ENCODE measurements around the gene GRID2IP.

DNA sequence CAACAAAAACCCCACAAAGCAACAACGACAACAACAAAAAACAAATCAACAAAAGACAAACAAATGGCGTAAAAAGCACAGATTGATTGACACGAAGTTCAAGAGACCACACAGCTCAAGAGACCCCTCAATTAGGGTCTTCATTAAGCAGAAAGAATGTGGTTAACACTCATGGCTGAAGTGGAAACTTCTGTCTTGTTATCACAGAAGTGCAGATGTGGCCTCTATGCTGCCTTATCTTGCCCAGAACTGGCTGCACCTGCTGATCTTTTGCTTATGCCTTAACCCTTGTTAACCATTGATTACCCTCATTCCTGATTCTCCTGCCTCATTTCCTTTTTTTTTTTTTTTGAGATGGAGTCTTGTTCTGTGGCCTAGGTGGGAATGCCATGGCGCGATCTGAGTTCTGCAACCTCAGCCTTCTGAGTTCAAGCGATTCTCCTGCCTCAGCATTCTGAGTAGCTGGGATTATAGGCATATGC is 100.0 kb downstream of the GRID2IP start:
- no peak for TF ChIP-seq POLR2A (IDR thresholded peaks at IDR 0.05)
- TF ChIP-seq POLR2AphosphoS5 (IDR thresholded peaks at IDR 0.05), result no peak
- TF ChIP-seq, protein P1, sequence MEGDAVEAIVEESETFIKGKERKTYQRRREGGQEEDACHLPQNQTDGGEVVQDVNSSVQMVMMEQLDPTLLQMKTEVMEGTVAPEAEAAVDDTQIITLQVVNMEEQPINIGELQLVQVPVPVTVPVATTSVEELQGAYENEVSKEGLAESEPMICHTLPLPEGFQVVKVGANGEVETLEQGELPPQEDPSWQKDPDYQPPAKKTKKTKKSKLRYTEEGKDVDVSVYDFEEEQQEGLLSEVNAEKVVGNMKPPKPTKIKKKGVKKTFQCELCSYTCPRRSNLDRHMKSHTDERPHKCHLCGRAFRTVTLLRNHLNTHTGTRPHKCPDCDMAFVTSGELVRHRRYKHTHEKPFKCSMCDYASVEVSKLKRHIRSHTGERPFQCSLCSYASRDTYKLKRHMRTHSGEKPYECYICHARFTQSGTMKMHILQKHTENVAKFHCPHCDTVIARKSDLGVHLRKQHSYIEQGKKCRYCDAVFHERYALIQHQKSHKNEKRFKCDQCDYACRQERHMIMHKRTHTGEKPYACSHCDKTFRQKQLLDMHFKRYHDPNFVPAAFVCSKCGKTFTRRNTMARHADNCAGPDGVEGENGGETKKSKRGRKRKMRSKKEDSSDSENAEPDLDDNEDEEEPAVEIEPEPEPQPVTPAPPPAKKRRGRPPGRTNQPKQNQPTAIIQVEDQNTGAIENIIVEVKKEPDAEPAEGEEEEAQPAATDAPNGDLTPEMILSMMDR (IDR thresholded peaks at IDR 0.05), result no peak
